ENCODE data around the gene SERPINA5. TPM values are rescaled to one million over a fixed set of nuclear protein-coding genes. Genes with fewer than 3 reads are reported as not detected.

SERPINA5 gene
- 1 to 10 TPM; 3.3 to 7.7 TPM for total RNA-seq

- Histone ChIP-seq H3K27me3 (no peaks in the 10 kb centered on the region), H3K27ac (no peak within 1 kb of the TSS), H3K9me3 (no peaks in the 10 kb centered on the region), H3K36me3 (no peaks in the 10 kb centered on the region), H3K4me3 (no peak within 1 kb of the TSS), H3K4me1 (peaks cover 0 to 10% of the 10 kb centered on the region in 2 donors)
- DNase-seq (ENCODE audit: low spot score): peak; percentile 70
- TF ChIP-seq, protein P1, sequence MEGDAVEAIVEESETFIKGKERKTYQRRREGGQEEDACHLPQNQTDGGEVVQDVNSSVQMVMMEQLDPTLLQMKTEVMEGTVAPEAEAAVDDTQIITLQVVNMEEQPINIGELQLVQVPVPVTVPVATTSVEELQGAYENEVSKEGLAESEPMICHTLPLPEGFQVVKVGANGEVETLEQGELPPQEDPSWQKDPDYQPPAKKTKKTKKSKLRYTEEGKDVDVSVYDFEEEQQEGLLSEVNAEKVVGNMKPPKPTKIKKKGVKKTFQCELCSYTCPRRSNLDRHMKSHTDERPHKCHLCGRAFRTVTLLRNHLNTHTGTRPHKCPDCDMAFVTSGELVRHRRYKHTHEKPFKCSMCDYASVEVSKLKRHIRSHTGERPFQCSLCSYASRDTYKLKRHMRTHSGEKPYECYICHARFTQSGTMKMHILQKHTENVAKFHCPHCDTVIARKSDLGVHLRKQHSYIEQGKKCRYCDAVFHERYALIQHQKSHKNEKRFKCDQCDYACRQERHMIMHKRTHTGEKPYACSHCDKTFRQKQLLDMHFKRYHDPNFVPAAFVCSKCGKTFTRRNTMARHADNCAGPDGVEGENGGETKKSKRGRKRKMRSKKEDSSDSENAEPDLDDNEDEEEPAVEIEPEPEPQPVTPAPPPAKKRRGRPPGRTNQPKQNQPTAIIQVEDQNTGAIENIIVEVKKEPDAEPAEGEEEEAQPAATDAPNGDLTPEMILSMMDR (IDR thresholded peaks at IDR 0.05): no peak
These were observed at the start of gene SERPINA5 for GRCh38 chr14:94581127-94581999. Gene SERPINA5 (plus strand): TSS chr14:94581426. CDS start chr14:94587363, 5,937 bp downstream.

DNA sequence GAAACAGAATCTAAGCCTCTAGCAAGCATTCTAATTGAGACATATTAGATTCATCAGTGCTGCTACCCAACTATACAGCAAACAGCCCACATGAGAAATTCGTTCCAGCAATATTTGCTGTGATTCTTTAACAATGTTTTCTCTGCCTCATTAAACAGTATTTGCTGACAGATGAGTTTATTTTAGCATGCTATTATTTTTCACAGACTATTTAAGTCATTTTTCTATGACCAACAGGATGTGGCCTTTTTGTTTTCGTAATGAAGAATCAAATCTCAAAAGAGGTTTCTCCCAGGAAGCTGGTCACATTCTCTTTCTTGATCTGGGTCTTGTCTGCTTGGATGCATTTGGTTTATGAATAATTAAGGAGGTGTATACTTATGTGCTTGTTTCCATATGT, 48.8 kb upstream of the SERPINA5 start:
- Histone ChIP-seq H3K4me3 (no peak overlapping the region), H3K9me3 (no peaks in the 10 kb centered on the region), H3K4me1 (no peaks in the 10 kb centered on the region), H3K36me3 (no peaks in the 10 kb centered on the region), H3K27ac (no peak overlapping the region), H3K27me3 (no peaks in the 10 kb centered on the region)
- TF ChIP-seq, protein P1 (IDR thresholded peaks at IDR 0.05): no peak
- DNase-seq (ENCODE audit: low spot score): no peak

DNA sequence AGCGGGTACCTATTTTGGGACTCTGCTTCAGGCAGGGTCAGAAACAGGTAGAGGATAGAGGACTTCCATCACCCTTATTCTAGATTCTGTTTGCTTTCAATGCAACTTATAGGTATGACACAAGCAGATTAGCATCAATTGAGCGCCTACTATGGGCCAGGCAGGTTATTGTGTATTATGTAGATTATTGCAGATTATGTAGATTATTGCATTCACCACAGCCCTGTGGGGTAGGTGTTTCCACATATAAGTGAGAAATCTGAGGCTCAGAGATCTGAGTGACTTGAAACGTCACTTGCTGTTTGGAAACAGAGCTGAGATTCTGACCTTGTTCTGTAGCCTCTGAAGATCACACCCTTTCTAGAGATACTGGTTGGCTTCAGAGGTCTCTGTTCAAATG, 45.7 kb upstream of the SERPINA5 start:
- no peak for DNase-seq (ENCODE audit: low spot score)
- peaks cover 0 to 6% of the 10 kb centered on the region in 2 donors for H3K4me1 ChIP-seq
- TF ChIP-seq, protein P1 (IDR thresholded peaks at IDR 0.05): no peak
- no peaks in the 10 kb centered on the region for H3K36me3 ChIP-seq
- no peaks in the 10 kb centered on the region for H3K9me3 ChIP-seq
- H3K27ac ChIP-seq: no peak overlapping the region
- H3K4me3 ChIP-seq: no peak overlapping the region
- H3K27me3 ChIP-seq: no peaks in the 10 kb centered on the region

GRCh38 chr14:94536836-94537235, 44.4 kb upstream of the SERPINA5 start:
- no peak overlapping the region for H3K4me3 ChIP-seq
- TF ChIP-seq, protein P1 (IDR thresholded peaks at IDR 0.05): no peak
- no peak for DNase-seq (ENCODE audit: low spot score)
- no peaks in the 10 kb centered on the region for H3K9me3 ChIP-seq
- H3K36me3 ChIP-seq: no peaks in the 10 kb centered on the region
- H3K4me1 ChIP-seq: peaks cover 0 to 8% of the 10 kb centered on the region in 2 donors
- H3K27me3 ChIP-seq: no peaks in the 10 kb centered on the region
- H3K27ac ChIP-seq: no peak overlapping the region

- no peaks in the 10 kb centered on the region for H3K27me3 ChIP-seq
- no peak for DNase-seq (ENCODE audit: low spot score)
- TF ChIP-seq, protein P1 (IDR thresholded peaks at IDR 0.05): no peak
These were observed 43.0 kb upstream of the SERPINA5 start for GRCh38 chr14:94538070-94538740.

More at GRCh38 chr14:94538070-94538740, 43.0 kb upstream of the SERPINA5 start:
- no peaks in the 10 kb centered on the region for H3K36me3 ChIP-seq
- peaks cover 0 to 8% of the 10 kb centered on the region in 2 donors for H3K4me1 ChIP-seq
- no peaks in the 10 kb centered on the region for H3K9me3 ChIP-seq
- H3K27ac ChIP-seq: no peak overlapping the region
- H3K4me3 ChIP-seq: no peak overlapping the region
